GM20431 (cell line): ENCODE results near the gene ARL5C.

Experiments used
- in situ Hi-C: fragments of 300-500 bp; cut with MseI, MboI; formaldehyde crosslinking; loops from one replicate; pipeline ENCODE4 v1.15.0; 2020; ENCODE audit warnings: low sequenced_read_pairs; ENCODE audit not compliant: unreplicated experiment

Gene ARL5C

DNA sequence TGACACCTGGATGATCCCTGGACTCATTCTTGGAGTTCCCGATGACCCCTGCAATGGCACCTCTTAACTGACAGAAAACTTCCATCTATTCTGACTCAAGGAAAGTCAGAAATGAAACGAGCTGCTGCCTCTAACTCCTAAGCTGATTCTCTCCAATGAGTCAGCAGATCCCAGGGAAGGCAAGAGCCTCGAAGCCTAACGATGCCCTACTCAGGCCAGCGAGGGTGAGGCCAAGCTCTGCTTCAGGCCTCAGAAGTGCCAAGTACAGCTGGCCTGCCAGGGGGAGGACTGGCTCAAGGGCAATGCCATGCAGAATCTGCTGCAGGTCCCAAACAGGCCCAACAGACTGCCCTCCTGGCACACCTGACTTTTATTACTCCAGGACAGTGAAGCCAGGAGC, 50.8 kb downstream of the ARL5C start:
- in situ Hi-C loops, result no loop called here

DNA sequence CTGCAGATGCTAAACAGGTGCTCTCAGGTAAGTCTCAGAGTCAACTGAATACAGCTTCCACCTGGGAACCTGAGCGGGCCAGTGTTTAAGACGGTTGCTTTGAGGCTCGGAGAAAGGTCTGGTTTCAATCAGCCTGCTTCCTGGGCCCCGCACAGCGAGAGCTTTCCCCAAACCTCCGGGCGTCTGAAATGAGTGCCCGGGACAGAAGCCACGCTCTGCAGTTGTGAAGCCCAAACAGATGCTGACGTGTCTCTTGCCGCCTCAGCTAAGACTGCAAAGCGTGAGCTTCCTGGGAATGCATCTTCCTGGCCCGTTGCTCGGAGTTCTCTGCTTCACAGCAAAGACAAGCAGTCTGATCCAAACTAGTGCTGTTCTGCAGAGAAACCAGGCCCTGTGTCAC, 51.2 kb downstream of the ARL5C start:
- in situ Hi-C loops, result no loop called here

DNA sequence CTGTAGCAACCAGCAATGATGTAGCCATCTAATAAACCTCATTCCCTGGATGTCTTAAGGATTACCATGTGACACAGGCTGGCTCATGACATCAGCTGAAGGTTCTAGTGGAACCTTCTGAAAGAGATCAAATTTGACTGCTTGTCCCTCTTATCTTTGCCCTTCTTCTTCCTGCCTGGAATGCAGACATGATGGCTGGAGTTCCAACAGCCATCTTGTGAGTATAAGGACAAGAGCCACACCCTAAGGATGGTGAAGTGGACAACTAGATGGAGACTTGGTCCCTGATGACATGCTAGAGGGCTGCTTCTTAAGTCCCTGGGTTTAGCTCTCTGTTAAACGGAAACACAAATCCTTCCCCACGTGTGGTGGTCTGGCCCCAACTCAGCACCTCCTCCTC, 52.1 kb downstream of the ARL5C start:
- in situ Hi-C loops, result no loop called here

DNA sequence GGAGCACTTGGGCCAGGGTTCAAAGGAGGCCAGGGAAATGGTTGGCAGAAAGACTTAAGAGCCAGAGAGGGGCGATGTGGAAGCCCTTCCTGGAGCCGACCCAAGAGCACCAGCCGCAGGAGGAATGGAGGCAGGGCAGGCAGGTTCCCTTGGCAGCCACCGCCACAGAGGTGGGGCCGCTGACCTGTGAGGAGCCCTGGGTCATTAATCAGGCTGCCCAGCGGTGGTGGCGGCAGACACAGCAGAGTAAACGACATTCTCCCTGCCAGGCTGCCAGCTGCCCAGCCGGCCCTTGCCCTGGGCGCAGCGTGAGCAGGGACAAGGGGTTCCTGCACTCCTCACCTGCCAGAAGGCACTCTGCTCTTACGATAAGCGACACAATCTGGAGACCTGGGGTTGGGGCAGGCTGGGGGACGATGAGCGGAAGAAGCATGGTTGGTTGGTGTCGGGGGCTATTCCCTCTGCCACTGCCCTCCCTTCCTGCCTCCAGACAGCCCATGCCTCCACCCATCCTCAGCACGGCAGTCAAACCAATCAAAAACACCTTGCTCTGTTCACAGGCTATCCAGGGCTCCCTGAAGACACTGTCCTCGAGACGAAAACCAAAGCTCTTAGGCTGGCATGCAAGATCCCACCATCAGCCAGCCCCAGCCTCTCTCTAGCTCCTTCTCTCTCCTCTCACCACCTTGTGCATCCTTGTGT, 55.4 kb downstream of the ARL5C start:
- in situ Hi-C loops, result no loop called here

DNA sequence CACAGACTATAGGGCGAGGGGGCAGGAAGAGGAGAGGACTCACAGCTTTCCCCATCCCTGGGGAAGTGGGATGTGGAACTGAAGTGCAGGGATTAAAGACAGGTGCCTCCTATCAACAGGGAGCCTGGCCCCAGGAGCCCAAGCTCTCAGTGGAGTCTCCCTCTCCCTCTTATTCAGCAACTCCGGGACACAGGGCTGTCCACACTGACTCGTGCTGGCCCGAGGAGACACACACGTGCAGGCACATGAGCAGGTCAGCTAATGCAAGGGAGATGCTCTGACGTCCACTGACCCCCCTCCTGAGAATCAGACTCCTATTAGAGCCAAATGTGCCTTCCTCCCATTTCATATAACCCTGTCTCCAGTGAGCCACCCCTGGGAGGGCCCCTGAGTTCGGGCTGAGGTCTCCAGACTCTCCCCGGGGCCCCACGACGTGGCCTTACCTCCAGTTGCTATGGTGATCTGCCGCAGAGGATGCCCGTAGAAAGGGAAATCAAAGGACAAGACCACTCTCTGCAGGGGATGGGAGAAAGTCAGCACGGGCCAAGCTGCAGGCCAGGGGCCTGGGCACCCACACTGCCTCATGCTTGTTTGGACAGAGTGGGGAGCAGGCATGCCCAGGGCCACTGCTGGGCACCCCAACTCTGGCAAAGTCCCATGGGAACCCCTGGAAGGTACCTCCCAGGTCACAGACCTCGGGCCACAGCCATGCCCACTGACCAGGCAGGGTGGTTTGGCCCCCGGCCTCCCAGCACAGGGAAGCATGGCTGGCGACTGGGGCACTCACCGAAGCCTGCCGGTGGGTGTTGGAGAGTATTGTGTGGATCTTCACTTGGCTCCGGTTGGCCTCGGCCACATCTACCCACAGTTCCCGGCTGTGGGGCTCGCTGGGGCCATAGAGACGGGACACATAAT, 57.2 kb downstream of the ARL5C start:
- in situ Hi-C loops, result no loop called here

DNA sequence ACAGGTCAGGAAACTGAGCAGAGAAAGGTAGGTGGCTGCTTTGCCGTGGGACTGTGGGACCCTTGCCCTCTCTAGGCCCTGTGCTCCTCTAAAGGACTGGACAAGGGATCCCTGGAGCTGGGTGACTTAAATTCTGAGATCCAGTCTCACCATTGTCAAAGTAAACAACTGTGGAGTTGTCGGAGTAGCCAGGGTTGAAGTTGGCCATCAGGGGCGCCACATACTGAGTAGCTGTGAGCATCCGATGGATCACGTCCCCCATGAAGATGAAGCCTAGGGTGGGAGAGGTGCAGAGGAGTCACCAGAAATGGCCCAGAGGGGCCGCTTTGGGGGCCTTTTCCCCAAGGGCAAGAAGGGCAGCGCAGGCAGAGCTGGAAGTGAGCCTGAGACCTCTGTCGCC, 58.0 kb downstream of the ARL5C start:
- in situ Hi-C loops, result no loop called here

DNA sequence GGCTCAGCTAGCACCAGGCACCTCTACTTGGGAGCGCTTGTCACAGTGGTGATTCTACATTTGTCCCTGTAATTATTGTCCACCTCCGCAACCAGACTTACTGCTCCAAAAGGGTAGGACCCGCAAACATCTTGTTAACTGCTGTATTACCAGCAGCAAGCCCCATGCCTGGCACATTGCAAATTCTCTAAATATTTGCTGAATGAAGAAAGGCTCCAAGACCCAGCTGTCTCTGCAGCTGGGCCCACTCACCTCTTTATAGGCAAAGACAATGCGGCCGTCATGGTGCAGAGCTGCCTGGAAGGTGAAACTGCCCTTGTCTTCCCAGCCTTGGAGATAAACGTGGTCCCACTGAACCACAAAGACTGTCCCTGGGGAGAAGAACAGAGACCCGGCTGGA, 58.8 kb downstream of the ARL5C start:
- in situ Hi-C loops, result no loop called here
